ENCODE results near the gene ITPK1.

The ITPK1 gene

GRCh38 chr14:92951912-92952471 lies 163.7 kb downstream of the ITPK1 start:
- peak; percentile 73 for DNase-seq (ENCODE audit: low read depth)

- no peak for DNase-seq (ENCODE audit: low read depth)
These were observed 164.5 kb downstream of the ITPK1 start for GRCh38 chr14:92951261-92951660.

DNA sequence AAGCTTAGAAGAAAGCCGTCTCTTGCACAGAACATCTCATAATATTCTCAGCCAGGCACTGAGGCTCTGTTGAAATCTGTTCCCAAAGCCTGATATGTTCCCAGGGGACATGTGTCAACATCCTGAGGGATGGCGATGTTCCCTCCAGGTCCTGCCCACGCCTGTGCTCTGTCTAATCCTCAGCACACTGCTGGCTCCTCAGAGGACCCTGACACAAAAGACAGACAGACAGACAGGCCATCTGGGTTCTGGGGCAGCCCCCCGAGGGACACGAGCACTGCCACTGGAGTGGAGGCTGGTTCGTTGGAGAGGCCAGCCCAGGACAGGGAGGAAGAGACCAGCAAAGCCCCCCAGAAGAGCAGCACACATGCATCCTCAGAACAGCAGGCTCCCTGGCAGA lies 165.0 kb downstream of the ITPK1 start:
- DNase-seq (ENCODE audit: low read depth) = no peak

DNA sequence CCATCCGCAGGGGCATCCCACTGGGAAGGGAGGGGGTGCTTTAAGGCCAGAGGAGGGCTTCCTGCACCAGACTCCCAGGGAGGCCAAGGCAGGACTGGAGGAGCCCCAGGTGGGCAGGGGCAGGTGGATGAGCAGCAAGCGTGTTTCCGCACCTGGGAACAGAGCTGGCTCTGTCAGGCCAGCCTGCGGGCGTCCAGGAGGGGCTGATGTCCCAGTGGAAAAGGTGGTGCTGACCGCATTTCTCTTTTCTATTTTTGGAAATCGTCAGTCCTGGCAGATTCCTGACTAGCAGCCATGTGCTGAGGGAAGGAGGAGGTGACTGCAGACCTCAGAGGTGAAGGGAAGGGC lies 165.6 kb downstream of the ITPK1 start:
- DNase-seq (ENCODE audit: low read depth) = no peak

- no peak for DNase-seq (ENCODE audit: low read depth)
These were observed 166.1 kb downstream of the ITPK1 start for GRCh38 chr14:92949496-92950192.

DNA sequence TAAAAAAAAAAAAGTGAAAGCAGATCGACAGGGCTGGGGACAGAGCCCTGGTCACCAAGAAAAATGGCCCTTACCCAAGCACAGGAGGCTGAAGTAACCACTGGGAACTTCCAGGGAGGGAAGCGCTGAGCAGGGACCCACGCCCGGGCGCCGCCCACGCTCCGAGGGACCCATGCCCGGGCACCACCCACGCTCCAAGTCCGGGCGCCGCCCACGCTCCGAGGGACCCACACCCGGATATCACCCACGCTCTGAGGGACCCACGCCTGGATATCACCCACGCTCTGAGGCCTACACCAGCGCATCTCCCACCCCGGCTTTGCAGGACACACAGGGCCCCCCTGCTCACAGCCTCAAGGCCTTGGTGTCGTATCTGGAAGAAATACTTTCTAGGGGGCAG lies 167.1 kb downstream of the ITPK1 start:
- DNase-seq (ENCODE audit: low read depth) = no peak

GRCh38 chr14:92946847-92947545 lies 168.7 kb downstream of the ITPK1 start:
- DNase-seq (ENCODE audit: low read depth) = no peak

GRCh38 chr14:92945959-92946846 lies 169.5 kb downstream of the ITPK1 start:
- DNase-seq (ENCODE audit: low read depth) = no peak

DNA sequence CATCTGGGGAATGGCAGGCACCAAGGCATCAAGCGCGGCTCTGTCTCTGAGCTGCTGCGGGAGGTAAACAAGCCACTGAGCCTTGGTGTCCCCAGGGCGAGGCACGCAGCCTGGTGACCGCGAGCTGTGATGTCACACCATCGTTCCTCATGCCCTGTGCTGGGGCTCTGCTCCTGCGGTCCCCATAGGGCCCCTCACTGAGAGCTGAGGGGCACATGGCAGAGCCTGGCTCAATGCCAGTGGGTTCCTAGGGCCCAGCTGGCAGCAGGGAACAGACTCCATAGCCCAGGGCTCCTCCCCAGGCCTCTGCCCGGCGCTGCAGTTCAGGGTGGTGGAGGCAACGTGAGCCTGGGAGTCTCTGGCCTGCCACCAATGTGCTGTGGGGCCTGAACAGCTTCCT lies 170.2 kb downstream of the ITPK1 start:
- no peak for DNase-seq (ENCODE audit: low read depth)

- no peak for DNase-seq (ENCODE audit: low read depth)
These were observed 170.7 kb downstream of the ITPK1 start for GRCh38 chr14:92944976-92945375.

DNA sequence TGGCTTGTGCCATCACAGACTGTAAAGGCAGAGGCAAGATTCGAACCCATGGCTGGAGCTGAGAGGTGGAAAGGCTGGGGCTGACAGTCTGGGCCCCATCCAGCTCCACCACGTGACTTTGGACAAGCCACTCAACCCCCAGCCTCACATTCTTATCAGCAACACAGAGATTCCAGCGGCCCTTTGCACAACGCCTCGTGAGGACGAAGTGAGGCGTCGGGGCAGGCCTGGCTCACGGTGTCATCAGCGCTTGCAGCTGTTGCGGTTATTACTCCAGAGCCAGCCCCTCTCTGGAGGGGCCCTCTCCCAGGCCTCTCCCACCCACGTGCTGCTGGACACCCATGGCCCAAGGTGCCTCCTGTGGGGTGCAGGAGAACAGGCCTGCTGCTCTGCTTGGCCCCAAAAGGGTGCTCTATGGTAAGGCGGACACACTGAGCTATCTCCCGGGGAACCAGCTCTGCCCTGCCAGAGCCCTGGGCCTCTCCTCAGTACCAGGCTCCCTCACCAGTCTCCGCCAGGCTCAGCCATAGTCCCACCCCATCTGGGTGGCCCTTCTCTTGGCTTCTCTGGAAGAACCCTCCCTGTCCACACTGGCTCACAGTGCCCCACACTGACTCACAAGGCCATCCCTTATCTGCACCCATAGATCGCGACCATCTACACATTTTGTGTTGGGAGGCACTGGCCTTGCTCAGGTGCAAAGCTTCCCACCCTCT lies 171.7 kb downstream of the ITPK1 start:
- no peak for DNase-seq (ENCODE audit: low read depth)

DNA sequence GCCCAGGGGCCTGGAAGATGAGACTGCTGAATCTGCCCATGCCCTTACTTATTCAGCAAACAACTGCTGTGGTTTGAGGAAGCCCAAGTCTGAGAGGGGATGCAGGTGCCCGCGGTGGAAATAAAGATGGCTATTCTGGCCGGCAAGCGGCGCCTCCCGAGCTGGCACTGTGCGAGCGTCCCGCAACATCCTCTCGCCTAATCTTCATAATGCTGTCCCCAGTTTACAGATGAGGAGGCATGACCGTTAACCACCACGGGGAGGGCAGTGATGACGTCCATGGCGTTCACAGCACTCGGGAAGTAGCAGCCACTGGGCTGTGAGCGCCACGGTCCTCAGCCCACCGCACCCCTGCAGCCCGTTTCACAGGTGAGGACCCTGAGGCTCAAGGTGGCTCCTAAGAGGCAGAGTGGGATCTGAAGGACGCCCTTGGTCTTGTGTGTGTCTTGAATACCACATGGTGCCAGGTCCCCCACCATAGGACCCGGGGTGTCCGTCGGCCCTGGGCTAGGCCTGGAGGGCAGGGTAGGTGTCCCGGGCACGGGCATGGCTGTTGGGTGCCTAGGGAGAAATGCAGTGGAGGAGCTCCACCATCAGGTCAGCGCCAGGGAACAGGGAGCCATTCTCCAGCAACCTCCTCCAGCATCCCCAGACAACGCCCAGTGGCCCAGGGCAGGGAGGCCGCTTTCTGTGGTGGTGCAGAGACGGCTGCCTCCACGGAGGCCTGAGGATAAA lies 172.6 kb downstream of the ITPK1 start:
- DNase-seq (ENCODE audit: low read depth) = no peak

DNA sequence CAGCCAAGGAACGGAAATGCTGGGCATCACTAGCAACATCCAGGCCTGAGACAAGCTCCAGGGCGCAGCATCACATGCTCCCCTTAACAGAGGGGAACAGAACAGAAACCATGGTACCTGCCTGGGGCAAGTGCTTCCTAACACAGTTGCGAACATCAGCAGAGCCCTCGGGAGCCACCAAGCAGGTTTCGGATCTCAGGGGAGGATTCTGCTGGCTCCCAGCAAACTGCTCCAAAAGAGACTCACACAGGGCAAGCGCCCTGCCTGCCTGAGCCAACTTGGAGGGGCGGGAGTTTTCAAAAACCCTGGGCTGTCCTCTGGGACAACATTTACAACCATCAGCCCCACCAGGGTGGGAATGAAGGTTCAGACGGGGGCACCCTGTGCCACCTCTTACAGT lies 173.1 kb downstream of the ITPK1 start:
- DNase-seq (ENCODE audit: low read depth) = no peak

DNA sequence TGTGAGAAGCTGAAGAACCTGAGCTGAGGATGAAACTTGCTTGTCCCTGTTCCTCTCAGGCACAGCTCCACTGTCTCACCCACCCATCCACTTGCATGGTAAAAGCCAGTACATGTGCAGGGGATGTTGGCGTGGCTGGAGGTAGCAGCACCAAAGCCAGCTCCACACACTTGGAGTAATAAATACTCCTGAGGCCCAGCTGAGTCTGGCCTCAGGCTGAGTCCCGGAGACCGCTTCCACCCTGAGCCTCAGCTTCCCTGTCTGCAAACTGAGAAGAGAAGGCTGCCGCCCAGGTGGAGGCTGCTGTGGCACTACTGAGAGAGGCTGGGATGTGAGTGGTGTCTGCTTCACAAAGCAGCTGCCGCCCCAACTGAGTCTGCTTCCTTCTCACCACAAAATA lies 173.6 kb downstream of the ITPK1 start:
- DNase-seq (ENCODE audit: low read depth) = no peak

DNA sequence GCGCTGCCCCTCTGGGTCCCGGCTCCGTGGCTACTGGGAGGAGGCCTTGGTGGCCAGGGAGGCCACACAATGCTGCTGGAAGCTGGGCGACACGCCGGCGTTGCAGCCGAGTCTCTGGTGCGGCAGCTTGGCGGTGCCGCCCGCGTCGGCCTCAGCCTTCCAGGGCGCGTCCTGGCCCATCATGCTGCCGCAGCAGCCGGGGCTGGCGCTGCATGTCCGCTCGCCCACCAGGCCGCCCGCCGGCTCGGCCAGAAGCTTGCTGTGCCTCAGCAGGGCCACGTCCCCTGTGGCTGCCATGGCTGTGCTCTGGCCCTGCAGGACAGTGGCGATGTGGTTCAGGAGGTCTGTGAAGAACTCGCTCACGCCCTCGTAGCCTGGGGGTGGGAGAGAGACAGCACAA lies 174.2 kb downstream of the ITPK1 start:
- DNase-seq (ENCODE audit: low read depth) = no peak

DNA sequence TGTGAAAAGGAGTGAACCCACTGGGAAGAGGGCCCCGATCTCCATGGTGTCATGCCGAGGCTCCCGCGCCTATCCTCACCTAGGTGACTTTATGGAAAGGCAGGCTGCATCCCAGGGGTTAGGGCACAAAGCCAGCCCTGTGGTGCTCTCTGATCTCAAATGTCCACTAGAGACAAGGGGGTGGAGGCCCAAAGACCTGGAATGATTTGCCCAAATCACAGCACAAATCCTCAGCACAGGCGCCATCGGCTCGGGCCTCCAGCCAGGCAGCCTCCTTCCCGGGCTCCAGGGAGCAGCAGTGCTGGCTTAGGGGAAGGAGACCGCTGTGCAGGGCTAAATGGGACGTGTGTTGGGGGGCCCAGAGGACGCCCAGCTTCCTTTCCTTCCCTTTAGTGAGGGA lies 175.2 kb downstream of the ITPK1 start:
- no peak for DNase-seq (ENCODE audit: low read depth)

DNA sequence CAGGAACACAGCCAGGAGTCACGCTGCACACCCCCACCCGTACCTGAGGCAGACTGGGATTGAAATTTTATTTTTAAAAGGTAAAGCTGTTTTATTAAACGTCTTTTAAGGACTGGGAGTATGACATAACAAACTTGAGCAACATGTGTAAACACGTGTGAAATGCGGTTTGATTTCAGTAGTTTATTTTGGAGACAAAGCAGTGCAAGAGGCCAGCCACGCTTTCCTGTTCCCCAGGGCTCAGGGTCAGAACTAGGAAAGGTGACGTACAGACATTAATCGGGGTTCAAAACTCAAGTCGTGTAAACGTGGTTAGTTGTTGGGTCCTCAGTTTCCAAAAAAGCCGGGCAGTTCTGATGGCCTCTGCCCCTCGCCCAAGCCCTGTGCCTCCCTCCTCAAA lies 176.0 kb downstream of the ITPK1 start:
- no peak for DNase-seq (ENCODE audit: low read depth)

GRCh38 chr14:92938890-92939671 lies 176.6 kb downstream of the ITPK1 start:
- no peak for DNase-seq (ENCODE audit: low read depth)

- DNase-seq (ENCODE audit: low read depth) = no peak
These were observed 177.4 kb downstream of the ITPK1 start for GRCh38 chr14:92938235-92938875.
